ENCODE measurements around the gene LYSMD1. TPM values are rescaled to one million over a fixed set of nuclear protein-coding genes. Genes with fewer than 3 reads are reported as not detected.

LYSMD1 gene
- polyA plus RNA-seq, 1 experiment = 9.1 TPM

DNA sequence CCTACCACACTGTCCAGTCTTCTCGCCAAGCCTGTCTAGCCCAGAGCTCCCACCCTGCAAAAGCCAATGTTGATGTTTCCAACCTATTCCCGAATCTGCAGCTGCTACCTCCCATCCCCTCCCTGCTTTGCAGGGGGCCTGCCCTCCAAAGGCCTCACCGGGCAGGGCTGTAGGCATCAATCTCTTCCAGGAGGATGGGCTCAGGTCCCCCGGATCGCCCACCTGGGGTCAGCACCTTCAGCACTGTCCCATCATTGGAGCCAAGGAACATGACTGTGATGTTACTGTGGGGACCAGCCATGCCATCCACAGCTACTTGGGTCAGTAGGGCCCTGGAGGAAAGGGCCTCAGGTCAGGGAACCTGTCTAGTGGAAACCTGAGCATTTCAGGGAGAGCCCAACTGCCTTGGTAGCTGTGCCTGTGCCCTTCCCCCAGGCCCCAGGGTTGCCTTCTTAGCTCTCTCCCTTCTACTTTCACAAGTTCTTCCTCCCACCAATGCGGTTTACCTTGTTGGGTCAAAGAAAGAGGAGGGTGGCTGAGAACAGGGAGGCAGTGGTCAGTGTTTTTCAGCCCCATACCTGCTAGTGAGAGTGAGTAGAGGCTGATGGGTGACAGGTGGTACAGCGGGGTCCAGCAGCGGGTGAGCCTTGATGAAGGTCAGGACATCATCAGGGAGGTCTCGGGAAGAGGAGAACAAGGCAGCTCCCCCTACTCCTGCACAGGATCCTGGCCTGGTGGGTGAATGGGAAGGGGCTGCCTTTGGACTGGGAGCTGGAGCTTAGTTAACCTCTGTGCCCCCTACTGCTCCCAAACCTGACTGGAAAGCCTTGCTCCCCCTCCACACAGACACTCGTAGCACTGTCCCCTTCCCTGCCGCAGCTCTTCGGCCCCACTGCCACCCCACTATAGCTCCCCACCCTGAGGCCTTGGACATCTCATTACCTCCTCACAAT, 30.0 kb downstream of the LYSMD1 start:
- peaks cover 7% of the 10 kb centered on the region for H3K27me3 ChIP-seq (ENCODE audit: control insufficient read depth, insufficient read depth, low read length)
- ChIA-PET CTCF (interaction anchor here (2.5 kb wide), 1 partner anchor 36 kb away, joined by 18 read pairs; no protein-coding TSS in a partner anchor), POLR2A (interaction anchor here (1.0 kb wide), 1 partner anchor 11 kb away, joined by 3 read pairs; no protein-coding TSS in a partner anchor)
- peaks cover 5% of the 10 kb centered on the region; the same call in 1 of the 2 replicates for H3K9me3 ChIP-seq (ENCODE audit: control insufficient read depth, insufficient read depth, low read length)
- no peak overlapping the region for H3K4me3 ChIP-seq (ENCODE audit: low read depth, low read length)
- DNase-seq (ENCODE audit: low read depth, low spot score) = no peak
- H3K27ac ChIP-seq (ENCODE audit: low read depth, low read length) = no peak overlapping the region
- no peak for TF ChIP-seq CTCF (IDR thresholded peaks at IDR 0.05; ENCODE audit: low read depth, low read length)

GRCh38 chr1:151134991-151135390, 30.7 kb downstream of the LYSMD1 start:
- H3K27ac ChIP-seq (ENCODE audit: low read depth, low read length) = peak overlapping the region; percentile 21
- POLR2A ChIA-PET = interaction anchor here (1.0 kb wide), 1 partner anchor 12 kb away, joined by 3 read pairs; no protein-coding TSS in a partner anchor
- CTCF ChIA-PET = interaction anchor here (2.5 kb wide), 1 partner anchor 35 kb away, joined by 18 read pairs; no protein-coding TSS in a partner anchor
- TF ChIP-seq CTCF (IDR thresholded peaks at IDR 0.05; ENCODE audit: low read depth, low read length) = no peak
- H3K27me3 ChIP-seq (ENCODE audit: control insufficient read depth, insufficient read depth, low read length) = peaks cover 10% of the 10 kb centered on the region
- DNase-seq (ENCODE audit: low read depth, low spot score) = no peak
- H3K9me3 ChIP-seq (ENCODE audit: control insufficient read depth, insufficient read depth, low read length) = peaks cover 5% of the 10 kb centered on the region; the same call in 1 of the 2 replicates
- H3K4me3 ChIP-seq (ENCODE audit: low read depth, low read length) = no peak overlapping the region

GRCh38 chr1:151134396-151134795, 31.3 kb downstream of the LYSMD1 start:
- no peak for TF ChIP-seq CTCF (IDR thresholded peaks at IDR 0.05; ENCODE audit: low read depth, low read length)
- ChIA-PET POLR2A (interaction anchor here (1.0 kb wide), 1 partner anchor 13 kb away, joined by 3 read pairs; no protein-coding TSS in a partner anchor), CTCF (interaction anchor here (2.5 kb wide), 1 partner anchor 35 kb away, joined by 18 read pairs; no protein-coding TSS in a partner anchor)
- no peak overlapping the region for H3K27ac ChIP-seq (ENCODE audit: low read depth, low read length)
- H3K4me3 ChIP-seq (ENCODE audit: low read depth, low read length) = no peak overlapping the region
- DNase-seq (ENCODE audit: low read depth, low spot score) = no peak
- H3K27me3 ChIP-seq (ENCODE audit: control insufficient read depth, insufficient read depth, low read length) = peaks cover 10% of the 10 kb centered on the region
- peaks cover 5% of the 10 kb centered on the region; the same call in 1 of the 2 replicates for H3K9me3 ChIP-seq (ENCODE audit: control insufficient read depth, insufficient read depth, low read length)

- Histone ChIP-seq H3K4me3 (ENCODE audit: low read depth, low read length) (no peak overlapping the region), H3K27me3 (ENCODE audit: control insufficient read depth, insufficient read depth, low read length) (peaks cover 10% of the 10 kb centered on the region), H3K27ac (ENCODE audit: low read depth, low read length) (no peak overlapping the region), H3K9me3 (ENCODE audit: control insufficient read depth, insufficient read depth, low read length) (peaks cover 5% of the 10 kb centered on the region; the same call in 1 of the 2 replicates)
- ChIA-PET POLR2A (interaction anchor here (0.8 kb wide), 1 partner anchor 38 kb away, joined by 5 read pairs; no protein-coding TSS in a partner anchor), CTCF (interaction anchor here (2.5 kb wide), 1 partner anchor 33 kb away, joined by 18 read pairs; no protein-coding TSS in a partner anchor)
- no peak for DNase-seq (ENCODE audit: low read depth, low spot score)
- no peak for TF ChIP-seq CTCF (IDR thresholded peaks at IDR 0.05; ENCODE audit: low read depth, low read length)
Measured at GRCh38 chr1:151133018-151133806, 32.5 kb downstream of the LYSMD1 start.

Data from AG04450 (cell line).